Measurements from ENCODE around the gene SEC24D.
"Not testable (repeated sequence)": the region's sequence is repeated elsewhere in the genome, so short reads cannot be mapped to it uniquely, and the experiment has no call there.

SEC24D gene, protein sequence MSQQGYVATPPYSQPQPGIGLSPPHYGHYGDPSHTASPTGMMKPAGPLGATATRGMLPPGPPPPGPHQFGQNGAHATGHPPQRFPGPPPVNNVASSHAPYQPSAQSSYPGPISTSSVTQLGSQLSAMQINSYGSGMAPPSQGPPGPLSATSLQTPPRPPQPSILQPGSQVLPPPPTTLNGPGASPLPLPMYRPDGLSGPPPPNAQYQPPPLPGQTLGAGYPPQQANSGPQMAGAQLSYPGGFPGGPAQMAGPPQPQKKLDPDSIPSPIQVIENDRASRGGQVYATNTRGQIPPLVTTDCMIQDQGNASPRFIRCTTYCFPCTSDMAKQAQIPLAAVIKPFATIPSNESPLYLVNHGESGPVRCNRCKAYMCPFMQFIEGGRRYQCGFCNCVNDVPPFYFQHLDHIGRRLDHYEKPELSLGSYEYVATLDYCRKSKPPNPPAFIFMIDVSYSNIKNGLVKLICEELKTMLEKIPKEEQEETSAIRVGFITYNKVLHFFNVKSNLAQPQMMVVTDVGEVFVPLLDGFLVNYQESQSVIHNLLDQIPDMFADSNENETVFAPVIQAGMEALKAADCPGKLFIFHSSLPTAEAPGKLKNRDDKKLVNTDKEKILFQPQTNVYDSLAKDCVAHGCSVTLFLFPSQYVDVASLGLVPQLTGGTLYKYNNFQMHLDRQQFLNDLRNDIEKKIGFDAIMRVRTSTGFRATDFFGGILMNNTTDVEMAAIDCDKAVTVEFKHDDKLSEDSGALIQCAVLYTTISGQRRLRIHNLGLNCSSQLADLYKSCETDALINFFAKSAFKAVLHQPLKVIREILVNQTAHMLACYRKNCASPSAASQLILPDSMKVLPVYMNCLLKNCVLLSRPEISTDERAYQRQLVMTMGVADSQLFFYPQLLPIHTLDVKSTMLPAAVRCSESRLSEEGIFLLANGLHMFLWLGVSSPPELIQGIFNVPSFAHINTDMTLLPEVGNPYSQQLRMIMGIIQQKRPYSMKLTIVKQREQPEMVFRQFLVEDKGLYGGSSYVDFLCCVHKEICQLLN

GRCh38 chr4:118835571-118836300 is at the start of gene SEC24D:
SEC24D (minus strand) TSS chr4:118836126; CDS start chr4:118833696, 2,430 bp downstream.
- Histone ChIP-seq H3K27ac (peak within 1 kb of the TSS; percentile 50 to 99 (median 92)), H3K4me3 (peak within 1 kb of the TSS; percentile 67 to 99 (median 96))

DNA sequence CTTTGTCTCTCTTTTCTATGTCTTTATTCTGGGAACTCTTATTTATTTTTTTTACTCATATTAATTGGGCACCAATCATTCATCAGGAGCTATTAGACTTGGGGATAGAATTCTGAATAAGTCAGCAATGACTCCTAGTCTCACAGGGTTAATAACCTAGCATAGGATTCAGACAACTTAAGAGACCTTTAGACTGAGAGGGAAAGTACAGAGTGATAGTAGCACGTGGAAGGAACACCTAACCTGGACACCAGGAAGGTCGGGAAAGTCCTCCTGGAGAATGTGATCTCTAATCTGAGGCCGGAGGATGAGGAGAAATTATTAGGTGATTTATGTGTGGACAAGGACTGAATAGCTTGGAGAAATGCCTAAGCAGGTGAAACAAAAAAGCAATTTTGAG is 48.8 kb upstream of the SEC24D start:
- Histone ChIP-seq H3K4me3 (no peak overlapping the region), H3K27ac (no peak overlapping the region)

DNA sequence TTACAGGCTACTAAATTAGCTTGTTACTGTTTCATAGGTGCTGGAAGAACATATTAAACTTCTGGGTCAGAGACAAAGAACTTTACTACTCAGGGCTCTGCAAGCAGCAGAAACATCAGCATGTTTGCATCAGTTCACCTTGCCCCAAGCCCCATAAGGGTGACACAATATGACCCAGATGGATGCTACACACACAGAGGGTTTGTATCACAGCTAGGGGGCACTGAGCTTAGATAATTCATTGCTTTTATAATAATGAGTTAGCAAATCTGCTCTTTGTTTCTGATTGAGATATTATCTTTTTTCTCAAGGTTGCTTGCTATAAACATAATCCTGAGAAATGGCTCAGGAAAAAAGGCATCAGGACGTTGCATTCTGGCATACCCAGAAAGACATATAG is 47.9 kb upstream of the SEC24D start:
- Histone ChIP-seq H3K4me3 (no peak overlapping the region), H3K27ac (no peak overlapping the region)

DNA sequence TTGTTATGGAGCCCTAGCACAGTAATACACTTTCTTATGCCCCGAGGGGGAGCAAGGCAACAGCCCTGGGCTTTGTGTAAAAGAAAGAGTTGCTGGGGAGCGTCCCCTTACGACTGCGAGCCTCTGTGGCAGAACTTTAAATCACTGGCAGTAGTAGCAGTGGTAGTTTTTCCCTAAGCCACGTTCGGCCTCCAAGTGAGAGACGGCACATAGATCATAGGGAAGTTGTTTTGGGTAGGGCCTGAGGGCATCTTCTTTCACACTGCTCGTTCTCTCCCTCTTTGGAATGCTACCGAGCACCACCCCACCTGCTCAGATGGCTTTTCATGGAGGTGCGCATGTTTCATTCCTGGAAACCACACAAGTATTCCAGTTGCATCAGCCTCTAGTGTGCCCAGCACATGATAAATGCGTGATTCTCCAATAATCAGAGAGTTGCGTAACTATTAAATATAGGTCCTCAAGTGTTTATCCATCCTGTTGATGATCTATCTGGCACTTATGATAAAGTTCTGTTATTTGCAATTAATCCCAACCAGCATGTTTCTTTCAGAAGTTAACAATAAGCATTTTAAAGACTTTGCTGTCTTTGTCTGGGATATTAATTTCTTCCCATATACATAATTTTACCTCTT is 45.7 kb upstream of the SEC24D start:
- no peak overlapping the region for H3K4me3 ChIP-seq

GRCh38 chr4:118879409-118879808 is 43.5 kb upstream of the SEC24D start:
- no peak overlapping the region for H3K27ac ChIP-seq
- no peak overlapping the region for H3K4me3 ChIP-seq

More for the DNA sequence above, 45.7 kb upstream of the SEC24D start:
- H3K27ac ChIP-seq = no peak overlapping the region

GRCh38 chr4:118878507-118878906 is 42.6 kb upstream of the SEC24D start:
- H3K27ac ChIP-seq = not testable (repeated sequence)

GRCh38 chr4:118877797-118878196 is 41.9 kb upstream of the SEC24D start:
- Histone ChIP-seq H3K27ac (no peak overlapping the region), H3K4me3 (no peak overlapping the region)

More at GRCh38 chr4:118878507-118878906, 42.6 kb upstream of the SEC24D start:
- H3K4me3 ChIP-seq = not testable (repeated sequence)

DNA sequence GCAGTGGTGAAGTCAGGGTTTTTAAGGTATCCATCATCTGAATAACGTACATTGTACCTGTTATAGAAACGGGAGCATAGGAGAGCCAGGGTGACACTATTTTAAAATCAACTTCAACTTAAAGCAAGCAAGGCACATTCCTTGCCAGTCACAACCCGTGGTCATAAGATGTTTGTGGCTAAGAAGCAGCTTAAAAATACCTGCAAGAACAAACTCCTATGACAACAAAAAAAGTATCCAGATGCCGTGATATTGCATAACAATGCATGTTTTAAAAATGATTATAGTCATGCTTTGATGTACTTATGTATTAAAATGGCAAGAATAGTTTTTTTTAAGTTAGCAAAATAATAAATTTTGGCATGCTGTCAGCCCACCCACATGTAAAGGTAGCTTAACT is 36.3 kb upstream of the SEC24D start:
- Histone ChIP-seq H3K4me3 (no peak overlapping the region), H3K27ac (no peak overlapping the region)

DNA sequence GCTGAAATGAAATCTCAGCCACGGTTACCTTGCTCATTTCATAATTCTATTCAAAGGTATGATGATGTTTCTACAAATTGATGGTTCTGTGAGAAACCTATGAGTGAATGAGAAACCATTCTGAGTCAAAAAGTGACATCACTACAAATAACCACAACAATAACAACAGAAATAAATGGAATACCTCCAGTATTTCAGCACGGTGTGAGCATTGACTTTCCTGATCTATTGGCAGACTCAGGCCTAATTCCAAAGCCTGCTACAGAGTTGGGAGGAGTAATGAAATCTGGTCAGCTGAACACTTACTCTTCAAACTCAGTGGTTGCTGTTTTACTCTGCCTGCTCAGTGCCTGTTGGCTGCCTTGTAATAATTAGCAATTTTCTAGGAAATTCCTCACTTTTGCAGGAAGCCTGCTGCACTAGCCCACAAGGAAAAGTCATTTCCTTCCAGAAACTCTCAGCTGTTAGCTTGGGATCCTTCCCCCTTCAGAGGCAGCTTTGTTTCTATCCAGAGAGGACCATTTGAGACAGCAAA is 33.9 kb upstream of the SEC24D start:
- no peak overlapping the region for H3K4me3 ChIP-seq
- H3K27ac ChIP-seq = no peak overlapping the region

- Histone ChIP-seq H3K4me3 (no peak overlapping the region), H3K27ac (no peak overlapping the region)
Observed at GRCh38 chr4:118867311-118868067, 31.6 kb upstream of the SEC24D start.

DNA sequence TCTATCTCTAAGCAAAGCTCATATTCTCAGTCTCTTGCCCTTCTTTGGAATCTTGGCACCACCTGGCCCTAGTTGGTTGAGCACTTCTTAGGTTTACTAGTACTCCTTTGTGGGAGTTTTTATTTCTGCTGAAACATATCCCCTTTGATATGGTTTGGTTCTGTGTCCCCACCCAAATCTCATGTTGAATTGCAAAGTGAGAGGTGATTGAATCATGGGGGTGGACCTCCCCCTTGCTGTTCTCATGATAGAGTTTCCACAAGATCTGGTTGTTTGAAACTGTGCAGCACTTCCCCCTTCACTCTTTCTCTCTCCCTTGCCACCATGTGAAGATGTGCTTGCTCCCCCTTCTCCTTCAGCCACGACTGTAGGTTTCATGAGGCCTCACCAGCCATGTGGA is 30.5 kb upstream of the SEC24D start:
- no peak overlapping the region for H3K4me3 ChIP-seq
- H3K27ac ChIP-seq = no peak overlapping the region

- Histone ChIP-seq H3K27ac (no peak overlapping the region), H3K4me3 (no peak overlapping the region)
Observed at GRCh38 chr4:118865091-118865708, 29.3 kb upstream of the SEC24D start.

- Histone ChIP-seq H3K4me3 (no peak overlapping the region), H3K27ac (no peak overlapping the region)
Observed at GRCh38 chr4:118858779-118859178, 22.9 kb upstream of the SEC24D start.

GRCh38 chr4:118857760-118858159 is 21.8 kb upstream of the SEC24D start:
- Histone ChIP-seq H3K27ac (no peak overlapping the region), H3K4me3 (no peak overlapping the region)

DNA sequence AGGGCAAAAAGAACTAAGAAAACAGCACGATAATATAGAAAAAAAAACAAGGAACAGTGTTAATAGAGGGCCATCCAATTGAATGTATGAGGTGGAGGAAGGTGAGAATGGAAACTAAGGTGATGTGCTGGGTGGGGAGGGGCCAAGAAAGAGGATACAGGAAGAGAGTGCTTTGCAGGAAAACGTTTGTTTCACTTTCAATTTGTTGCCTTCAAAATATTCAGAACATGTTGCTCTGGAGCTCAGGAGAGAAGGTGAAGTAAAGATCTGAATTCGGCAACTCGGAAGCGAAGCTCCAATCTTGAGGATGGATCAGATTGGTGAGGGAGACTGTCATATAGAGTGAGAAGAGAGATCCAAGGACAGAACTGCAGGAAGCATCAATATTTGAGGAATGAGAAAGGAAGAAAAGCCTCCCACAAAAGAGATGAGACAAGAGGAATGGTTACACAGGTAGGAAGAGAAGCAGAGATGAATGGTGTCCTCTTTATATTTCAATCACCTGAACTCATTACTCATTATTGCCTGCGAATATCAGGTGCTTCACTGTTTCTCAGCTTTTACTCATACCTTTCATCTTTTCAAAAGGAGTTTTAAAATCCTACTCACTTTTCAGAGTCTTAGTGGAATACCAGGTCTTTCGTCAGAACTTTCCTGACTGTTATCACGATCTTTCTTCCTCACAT is 14.7 kb upstream of the SEC24D start:
- peak overlapping the region; percentile 5 to 32 (median 18) for H3K4me3 ChIP-seq
- peak overlapping the region in 8 of 21 experiments; percentile 7 to 77 (median 58) for H3K27ac ChIP-seq

DNA sequence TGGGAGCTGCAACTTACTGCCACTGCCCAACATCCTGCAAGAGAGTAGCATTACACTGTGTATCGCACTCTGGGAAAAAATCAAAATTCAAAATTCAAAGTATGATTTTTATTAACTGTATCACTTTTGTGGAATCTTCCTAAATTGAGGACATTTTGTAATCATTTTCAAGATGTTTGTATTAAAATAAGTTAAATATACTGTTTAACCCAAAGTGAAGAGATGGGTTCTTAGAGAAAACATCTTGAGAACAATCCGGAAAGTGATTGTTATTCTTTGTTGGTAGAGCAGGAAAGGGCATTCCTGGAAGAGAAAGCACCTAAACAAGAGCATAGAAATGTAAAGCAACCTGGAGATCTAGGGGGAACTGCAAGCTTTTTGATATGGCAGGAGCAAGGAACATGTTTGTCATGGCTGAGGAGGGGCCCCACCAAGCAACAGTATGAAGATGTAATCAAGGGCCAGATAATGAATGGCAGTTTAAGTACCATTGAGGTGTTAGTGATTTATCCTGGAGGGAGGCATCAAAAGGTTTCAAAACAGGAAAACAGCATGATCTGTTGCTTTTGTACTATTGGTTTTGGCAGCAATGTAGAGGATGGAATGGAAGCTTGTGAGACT is 14.1 kb upstream of the SEC24D start:
- Histone ChIP-seq H3K4me3 (peak overlapping the region in 5 of 7 experiments; percentile 5 to 32 (median 26)), H3K27ac (peak overlapping the region in 2 of 21 experiments; percentile 64 to 77)

DNA sequence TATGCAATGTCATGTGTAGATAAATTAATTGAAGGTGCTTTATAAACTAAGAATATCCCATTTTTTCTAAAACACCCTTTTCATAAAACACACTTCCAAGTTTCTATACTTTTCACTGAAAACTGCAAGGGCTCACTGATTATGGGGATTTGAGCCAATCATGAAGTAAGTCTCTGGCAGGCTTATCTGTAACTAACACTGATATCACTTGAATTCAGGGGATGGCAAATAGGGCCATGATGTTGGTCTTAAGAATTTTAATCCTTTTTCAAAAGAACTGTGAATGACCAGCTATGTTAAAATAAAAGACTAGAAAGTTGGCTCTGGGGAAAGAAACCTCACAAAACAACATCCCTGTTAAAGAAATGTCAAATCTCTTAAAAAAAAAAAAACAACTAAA is 13.0 kb upstream of the SEC24D start:
- no peak overlapping the region for H3K4me3 ChIP-seq
- H3K27ac ChIP-seq = no peak overlapping the region

Measured in skin epidermis (tissue), 12 donors.